Cerebellar cortex (tissue), 1 donor: Measurements from ENCODE around the gene HNRNPUL1.
A peak's percentile ranks its signal among the peaks of the same experiment; 100 is the strongest.
"Not testable (repeated sequence)": the region's sequence is repeated elsewhere in the genome, so short reads cannot be mapped to it uniquely, and the experiment has no call there.

ENCODE experiments used
- DNase-seq: peaks from one replicate; pipeline ENCODE4 v3.0.0-alpha.2; 2015; ENCODE audit warnings: low spot score

HNRNPUL1 gene

GRCh38 chr19:41263850-41264580 lies at the start of gene HNRNPUL1:
TSS of gene HNRNPUL1 (plus strand) at chr19:41264372. CDS start at chr19:41264504, 132 bp downstream.
- DNase-seq = peak; percentile 100

DNA sequence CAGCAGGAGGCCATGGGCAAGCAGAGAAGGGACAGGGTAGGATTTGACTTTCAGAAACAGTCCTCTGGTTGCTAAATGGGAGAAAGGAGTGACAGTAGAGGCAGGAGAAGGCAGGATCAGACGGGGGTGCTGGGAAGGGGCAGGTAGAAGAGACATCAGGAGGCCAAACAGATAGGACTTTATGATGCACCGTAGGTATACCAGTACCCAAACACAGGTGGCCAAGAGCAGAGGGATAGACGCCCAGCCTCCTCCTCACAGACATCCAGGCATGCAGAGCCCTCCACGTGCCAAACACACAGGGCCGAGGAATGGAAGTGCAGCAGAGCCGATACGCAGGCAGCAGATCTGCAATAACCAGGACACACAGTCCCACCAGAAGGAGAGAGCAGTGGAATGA lies 46.4 kb upstream of the HNRNPUL1 start:
- DNase-seq = no peak

GRCh38 chr19:41218249-41218614 lies 45.9 kb upstream of the HNRNPUL1 start:
- no peak for DNase-seq

GRCh38 chr19:41218615-41219507 lies 45.3 kb upstream of the HNRNPUL1 start, which contains the start of gene AXL:
TSS of gene AXL (plus strand) at chr19:41219223. CDS start at chr19:41219393, 170 bp downstream.
- DNase-seq = peak; percentile 79

GRCh38 chr19:41219924-41220567 lies 44.1 kb upstream of the HNRNPUL1 start:
- DNase-seq = no peak

GRCh38 chr19:41220811-41221210 lies 43.4 kb upstream of the HNRNPUL1 start:
- DNase-seq = no peak

DNA sequence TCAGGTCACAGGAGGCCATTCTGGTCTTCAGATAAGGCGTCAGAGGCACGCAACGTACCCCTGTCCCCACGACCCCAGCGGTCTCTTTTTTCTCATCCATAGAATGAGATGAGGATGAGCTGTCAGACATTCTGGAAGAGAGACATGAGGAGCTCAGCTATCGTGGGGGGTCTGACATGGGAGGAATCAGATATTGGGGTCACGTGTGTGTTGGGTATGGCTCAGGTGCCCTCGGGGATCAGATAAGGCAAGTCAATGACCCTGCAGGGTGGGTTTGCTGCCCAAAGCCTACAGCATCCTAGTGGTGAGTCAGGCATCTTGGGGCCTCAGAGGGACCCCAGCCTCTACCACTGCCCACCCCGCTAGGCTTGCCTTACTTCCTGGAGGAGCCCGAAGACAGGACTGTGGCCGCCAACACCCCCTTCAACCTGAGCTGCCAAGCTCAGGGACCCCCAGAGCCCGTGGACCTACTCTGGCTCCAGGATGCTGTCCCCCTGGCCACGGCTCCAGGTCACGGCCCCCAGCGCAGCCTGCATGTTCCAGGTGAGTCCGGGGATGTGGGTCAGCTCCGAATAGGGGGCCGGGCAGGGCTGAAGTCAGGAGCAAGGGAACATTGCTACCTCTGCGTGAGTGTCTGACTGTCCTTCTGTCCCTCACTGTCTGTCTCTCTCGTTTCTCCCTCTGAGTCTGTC lies 42.5 kb upstream of the HNRNPUL1 start:
- no peak for DNase-seq

DNA sequence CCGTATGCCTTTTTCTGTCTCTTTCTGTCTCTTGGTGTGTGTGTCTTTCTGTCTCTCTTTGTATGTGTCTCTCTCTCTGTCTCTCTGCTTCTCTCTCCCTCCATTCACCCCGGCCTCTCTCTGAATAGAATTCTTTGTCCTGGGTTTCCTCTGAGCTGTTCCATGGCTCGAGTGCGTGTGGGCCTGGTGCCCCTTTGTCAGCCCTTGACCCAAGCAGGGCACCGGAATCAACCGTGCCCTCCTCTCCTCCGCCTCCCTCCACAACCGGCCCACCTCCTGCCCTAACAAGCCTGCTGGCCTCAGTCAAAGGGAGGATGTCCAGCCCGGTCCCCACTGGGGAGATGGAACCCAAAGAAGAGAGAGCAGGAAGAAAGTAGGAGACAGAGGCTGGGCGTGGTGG lies 41.9 kb upstream of the HNRNPUL1 start:
- no peak for DNase-seq

DNA sequence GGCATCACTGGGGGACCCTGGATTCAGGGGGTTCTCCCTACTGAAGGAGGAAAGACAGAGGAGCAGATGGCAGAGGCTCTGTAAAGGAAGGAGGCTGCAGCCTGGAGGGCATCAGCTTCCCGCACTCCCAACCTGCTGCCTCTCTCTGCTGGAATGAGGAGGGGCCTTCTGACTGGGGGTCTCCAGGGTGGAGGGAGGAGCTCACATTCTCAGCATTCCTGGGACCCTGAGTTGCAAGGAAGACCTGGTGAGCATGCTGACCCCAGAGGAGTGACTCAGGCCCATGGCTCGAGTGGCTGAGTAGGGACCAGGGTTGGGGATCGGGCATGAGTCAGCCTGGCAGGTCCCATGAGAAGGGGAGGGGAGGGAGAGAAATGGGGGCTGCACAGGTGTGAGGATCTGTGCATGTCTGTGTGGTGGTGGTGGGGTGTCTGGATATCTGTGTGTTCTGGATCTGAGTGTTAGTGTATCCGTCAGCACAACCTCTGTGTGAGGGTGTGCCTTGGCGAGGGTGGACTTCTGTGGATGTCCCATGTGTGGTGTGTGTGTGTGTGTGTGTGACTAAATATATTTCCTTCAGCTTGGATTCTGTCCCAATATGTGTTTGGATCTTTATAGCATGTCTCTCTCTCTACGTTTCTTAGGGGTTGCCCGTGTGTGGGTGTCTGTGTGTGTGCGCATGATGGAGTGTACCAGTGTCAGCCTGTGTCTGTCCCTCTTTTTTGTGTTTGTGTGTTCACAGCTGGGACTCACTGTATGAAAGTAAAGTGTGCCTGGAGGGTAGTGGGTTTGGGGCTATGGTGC lies 40.5 kb upstream of the HNRNPUL1 start:
- no peak for DNase-seq

DNA sequence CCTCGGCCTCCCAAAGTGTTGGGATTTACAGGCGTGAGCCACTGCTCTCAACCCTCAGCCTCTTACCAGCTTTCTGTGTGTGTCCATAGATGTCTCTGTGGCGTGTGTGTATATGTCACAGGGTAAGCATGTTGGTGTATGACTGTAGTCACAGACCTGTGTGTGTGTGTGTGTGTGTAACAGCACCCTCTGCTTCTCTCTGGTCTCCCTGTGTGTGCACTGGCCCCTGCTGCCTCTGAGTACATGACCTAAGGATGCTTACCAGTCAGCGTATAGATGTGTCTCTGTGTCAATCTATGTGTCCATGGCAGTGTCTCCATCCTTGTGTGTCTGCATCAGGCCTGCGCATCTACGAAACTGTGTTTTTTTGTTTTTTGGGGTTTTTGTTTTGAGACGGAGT lies 39.5 kb upstream of the HNRNPUL1 start:
- DNase-seq = no peak

GRCh38 chr19:41225238-41226052 lies 38.7 kb upstream of the HNRNPUL1 start:
- DNase-seq = no peak

DNA sequence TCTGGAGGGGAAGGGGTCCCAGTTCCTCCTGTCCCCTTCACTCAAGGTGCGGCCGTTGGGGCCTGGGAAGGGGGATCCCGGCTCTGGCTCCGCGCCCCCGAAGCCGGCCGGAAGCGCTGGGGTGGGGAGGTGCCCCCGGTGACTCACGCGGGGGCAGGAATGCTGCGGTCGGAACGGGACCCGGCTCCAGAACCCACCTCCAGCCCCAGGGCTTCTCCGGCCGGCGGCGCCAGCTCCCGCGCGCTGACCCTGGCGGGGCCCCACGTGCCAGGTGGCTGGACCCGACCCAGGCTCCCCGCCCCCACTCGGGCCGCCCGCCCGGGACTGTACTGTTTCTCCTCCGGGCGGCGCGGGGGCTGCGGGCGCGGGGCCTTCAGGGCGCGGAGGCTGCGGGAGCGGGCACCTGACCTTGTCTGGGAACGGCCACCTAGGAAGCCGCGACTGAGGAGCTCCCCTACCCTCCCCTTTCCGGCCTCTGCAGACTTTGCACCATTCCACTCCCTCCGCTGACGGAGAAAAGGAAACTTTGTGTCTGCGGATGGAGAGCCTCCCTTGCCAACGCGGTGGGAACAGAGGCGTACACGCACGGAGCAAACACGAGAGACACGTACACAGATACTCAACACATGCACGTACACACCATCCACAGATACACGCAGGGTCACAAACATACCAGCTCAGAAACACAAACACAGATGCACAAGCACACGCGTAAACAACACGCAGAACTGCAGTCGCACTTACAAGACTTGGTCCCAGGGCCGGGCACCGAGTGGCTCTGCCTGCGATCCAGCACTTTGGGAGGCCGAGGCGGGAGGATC lies 37.9 kb upstream of the HNRNPUL1 start:
- no peak for DNase-seq

- DNase-seq = no peak
Measured at GRCh38 chr19:41226874-41227390, 37.2 kb upstream of the HNRNPUL1 start.

- no peak for DNase-seq
Measured at GRCh38 chr19:41228486-41228885, 35.7 kb upstream of the HNRNPUL1 start.

DNA sequence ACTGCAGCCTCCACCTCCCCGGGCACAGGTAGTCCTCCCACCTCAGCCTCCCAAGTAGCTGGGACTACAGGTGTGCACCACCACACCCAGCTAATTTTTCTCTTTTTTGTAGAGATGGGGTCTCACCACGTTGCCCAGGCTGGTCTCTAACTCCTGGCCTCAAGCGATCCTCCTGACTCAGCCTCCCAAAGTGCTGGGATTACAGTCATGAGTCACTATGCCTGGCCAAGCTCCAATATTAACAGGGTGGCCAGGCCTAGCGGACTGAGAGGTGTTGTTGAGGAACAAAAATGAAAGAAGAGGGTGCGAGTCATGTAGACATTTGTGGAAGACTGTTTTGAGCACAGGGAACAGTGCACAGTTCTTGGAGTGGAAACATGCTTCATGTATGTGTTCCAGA lies 34.8 kb upstream of the HNRNPUL1 start:
- not testable (repeated sequence) for DNase-seq

GRCh38 chr19:41230067-41230857 lies 33.9 kb upstream of the HNRNPUL1 start:
- DNase-seq = no peak

GRCh38 chr19:41232686-41233085 lies 31.5 kb upstream of the HNRNPUL1 start:
- DNase-seq = no peak

DNA sequence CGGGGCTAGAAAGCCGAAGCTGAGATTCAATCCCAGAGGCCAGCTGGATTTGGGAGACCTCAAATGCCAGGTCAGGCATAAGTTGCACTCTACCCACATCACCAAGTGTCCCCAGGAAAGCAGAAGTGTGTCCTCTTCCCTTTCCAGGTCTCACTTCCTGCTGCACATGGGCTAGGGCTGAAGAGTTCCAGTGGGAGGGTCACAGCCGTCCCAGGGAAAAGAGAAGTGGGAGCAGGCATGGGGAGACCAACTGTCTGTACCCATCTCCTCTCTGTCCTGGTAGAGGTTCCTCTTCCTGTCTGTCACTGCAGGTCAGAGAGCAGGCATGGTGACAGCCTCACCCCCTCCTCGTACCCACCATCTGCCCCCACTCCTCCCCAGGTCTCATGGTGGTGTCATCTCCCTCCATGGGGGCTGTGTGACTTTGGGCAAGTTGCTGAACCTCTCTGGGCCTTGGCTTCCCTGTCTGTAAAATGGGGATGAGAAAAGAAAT lies 30.4 kb upstream of the HNRNPUL1 start:
- DNase-seq = no peak
